Measurements from ENCODE around the gene TBC1D22A.

Gene TBC1D22A

DNA sequence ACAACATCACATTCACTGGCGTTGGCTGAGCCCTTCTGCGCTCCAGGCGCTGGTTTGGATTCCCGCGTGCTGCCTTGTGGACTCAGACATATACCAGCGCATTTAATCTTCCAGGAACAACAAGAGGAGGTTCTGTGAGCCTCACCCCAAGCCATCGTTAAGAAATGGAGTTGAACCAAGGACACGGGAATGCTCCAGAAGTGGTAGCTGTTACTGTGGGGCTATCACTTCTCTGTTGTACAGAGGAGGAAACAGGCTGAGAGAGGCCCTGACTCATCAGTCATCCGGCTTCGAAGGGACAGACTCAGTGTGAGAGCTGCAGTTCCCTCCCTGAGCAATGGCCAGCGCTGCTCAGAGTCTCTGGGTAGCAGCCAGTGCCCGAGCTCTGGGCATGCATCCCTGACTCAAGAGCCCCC is 291.3 kb downstream of the TBC1D22A start:
- Histone ChIP-seq H3K4me3 (no peak overlapping the region), H3K27ac (no peak overlapping the region)
- TF ChIP-seq, protein P1, sequence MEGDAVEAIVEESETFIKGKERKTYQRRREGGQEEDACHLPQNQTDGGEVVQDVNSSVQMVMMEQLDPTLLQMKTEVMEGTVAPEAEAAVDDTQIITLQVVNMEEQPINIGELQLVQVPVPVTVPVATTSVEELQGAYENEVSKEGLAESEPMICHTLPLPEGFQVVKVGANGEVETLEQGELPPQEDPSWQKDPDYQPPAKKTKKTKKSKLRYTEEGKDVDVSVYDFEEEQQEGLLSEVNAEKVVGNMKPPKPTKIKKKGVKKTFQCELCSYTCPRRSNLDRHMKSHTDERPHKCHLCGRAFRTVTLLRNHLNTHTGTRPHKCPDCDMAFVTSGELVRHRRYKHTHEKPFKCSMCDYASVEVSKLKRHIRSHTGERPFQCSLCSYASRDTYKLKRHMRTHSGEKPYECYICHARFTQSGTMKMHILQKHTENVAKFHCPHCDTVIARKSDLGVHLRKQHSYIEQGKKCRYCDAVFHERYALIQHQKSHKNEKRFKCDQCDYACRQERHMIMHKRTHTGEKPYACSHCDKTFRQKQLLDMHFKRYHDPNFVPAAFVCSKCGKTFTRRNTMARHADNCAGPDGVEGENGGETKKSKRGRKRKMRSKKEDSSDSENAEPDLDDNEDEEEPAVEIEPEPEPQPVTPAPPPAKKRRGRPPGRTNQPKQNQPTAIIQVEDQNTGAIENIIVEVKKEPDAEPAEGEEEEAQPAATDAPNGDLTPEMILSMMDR (IDR thresholded peaks at IDR 0.05), result no peak
- no peak for DNase-seq (ENCODE audit: low spot score)

DNA sequence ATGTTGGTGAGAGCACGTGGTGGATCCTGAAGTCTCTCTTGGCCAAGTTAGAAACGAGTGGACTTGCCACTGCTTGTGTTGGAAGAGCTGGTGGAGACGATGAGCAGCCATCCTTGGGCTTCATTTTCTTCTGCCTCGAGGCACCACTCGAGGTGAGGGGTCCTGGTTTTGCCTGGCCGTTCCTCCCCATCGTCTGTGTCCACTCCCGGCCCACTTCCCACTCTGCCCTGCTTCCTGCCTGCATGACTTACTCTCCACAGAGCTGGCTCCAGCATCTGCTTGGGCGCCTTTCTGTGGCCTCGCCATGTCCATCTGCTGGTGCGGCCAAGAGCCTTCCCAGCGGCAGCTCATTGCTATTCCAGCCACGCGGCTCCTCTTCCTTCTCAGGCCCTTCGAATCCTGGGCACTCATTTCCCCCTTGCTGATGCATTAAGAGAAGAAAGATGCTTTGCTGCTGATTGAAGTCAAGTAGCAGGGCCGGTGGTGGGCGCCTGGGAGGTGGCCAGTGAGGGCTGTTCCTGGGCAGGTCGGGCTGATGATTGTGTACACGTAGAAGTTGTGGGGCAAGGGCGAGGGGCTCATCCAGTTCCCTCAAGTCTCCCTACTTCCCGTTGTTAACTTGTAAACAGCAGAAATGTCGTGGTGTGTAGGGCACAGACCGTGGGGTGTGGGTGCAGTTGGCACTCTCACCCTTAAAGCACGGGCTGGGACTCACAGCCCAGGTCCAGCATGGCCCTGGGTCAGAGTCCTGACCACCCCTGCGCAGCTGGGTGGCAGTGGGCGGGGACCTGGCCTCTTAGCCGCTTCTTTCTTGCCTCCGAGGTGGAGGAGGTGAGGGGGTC is 292.0 kb downstream of the TBC1D22A start:
- Histone ChIP-seq H3K4me3 (no peak overlapping the region), H3K27ac (no peak overlapping the region)
- TF ChIP-seq, protein P1 (IDR thresholded peaks at IDR 0.05), result no peak
- no peak for DNase-seq (ENCODE audit: low spot score)

DNA sequence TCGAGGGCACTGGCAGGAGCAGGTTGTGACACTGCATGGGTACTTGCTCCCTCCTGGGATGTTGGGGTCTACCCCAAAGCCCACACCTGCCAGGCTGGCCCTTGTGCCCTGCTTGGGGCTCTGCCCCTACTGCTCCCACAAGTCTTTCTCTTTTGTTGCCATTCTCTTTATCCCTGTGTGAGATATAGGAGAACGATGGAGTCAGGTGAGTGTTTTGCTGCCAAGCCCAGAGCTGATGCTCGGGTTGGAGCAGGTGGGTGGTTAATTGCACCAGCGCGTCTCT is 292.6 kb downstream of the TBC1D22A start:
- Histone ChIP-seq H3K4me3 (no peak overlapping the region), H3K27ac (no peak overlapping the region)
- TF ChIP-seq, protein P1 (IDR thresholded peaks at IDR 0.05), result no peak
- DNase-seq (ENCODE audit: low spot score), result no peak

DNA sequence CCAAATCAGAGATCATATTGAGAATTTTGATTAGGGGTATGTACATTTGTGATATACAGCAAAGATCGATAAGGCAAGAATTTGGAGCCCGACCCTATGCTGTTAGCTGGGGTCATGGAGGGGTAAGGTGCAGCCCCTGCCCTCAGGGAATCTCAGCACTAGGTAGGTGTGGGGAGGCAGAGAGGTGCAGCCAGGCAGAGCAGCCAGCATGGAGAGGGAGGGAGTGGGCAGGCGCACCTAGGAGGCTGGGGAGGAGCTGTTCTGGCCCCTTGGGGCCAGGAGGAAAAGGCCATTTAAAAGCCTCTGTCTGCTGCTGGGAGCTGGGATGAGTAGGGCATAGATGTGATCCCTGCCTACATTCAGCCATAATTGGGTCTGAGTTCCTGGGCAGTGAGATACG is 293.0 kb downstream of the TBC1D22A start:
- Histone ChIP-seq H3K4me3 (no peak overlapping the region), H3K27ac (no peak overlapping the region)
- TF ChIP-seq, protein P1 (IDR thresholded peaks at IDR 0.05), result no peak
- DNase-seq (ENCODE audit: low spot score), result no peak

DNA sequence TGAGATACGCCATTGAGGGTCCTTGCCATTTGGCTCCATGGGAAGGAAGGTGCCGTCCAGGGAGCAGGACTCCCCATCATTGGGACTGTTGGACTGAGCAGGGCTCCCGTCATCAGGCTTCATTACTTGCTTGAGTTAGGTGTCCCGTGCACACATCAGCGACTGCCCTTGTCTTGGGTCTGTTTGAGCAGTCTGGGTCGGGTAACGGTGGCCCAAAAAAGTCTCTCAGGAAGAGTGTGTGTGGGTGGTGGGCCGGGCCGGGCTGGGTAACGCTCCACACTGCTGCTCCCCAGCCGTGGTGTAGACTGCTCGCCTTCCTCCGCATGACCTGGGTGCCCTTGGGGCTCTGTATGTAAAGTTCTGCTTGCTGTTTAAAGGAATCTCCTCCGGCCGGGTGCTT is 293.5 kb downstream of the TBC1D22A start:
- Histone ChIP-seq H3K4me3 (no peak overlapping the region), H3K27ac (no peak overlapping the region)
- TF ChIP-seq, protein P1 (IDR thresholded peaks at IDR 0.05), result no peak
- no peak for DNase-seq (ENCODE audit: low spot score)

DNA sequence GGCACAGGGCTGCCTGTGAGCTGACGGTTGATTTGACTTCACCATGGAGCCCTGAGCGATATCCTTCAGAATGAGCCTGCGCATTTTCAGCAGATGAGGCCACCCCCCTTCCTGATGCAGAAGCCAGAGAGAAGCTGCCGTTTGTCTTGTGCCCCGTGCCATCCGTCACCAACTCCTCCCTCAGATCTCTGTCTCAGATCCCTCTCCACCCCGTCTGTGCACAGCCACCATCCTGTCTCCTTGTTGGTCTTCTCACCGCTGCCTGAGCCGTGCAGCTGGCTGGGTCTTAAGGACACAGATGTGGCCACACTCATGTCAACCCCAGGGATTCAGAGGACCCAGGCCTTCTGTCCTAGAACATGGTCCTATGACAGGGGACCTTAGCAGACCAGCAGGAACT is 293.9 kb downstream of the TBC1D22A start:
- no peak overlapping the region for H3K27ac ChIP-seq
- H3K4me3 ChIP-seq, result no peak overlapping the region
- TF ChIP-seq, protein P1 (IDR thresholded peaks at IDR 0.05), result no peak
- no peak for DNase-seq (ENCODE audit: low spot score)

DNA sequence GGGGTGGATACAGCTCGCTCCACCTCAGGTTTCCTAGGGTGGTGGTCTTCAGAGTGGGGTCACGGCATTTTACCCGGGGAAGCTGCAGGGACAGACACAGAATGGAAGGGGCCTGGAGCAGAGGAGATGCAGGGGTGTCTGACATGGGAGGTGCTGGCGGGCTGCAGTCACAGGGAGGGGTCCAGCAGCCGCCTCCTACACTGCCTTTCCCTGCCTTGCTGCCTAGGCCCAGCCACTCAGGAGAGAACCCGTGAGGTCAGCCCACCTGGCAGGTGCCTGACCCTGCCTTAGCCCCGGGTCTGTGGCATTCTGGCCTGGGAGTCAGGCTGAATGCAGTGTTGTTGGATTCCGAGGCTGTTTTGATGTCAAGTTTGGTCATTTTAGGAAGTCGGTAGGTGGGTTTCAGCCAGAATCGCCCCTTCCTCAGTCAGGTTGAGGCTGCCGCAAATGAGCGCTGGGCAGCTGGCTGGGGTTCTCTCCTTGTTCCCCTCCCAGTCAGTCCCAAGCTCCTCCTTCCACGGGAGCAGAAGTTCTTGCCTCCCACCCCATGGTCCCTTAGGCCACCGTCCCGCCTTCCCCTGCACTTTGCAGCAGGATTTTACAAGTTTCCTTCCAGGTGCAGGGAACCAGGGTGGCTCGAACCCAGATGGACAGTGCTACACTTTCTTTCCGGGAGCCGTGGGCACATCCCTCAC is 294.5 kb downstream of the TBC1D22A start:
- TF ChIP-seq, protein P1 (IDR thresholded peaks at IDR 0.05), result no peak
- no peak for DNase-seq (ENCODE audit: low spot score)
- H3K4me3 ChIP-seq, result no peak overlapping the region
- H3K27ac ChIP-seq, result no peak overlapping the region
